Panc1 (cell line): ENCODE results near the gene WWTR1. TPM values are rescaled to one million over a fixed set of nuclear protein-coding genes. Genes with fewer than 3 reads are reported as not detected.

ENCODE experiments used
- ATAC-seq: fragments of 200-7000 bp; cut with Tn5 transposase; 2 replicates; pipeline ENCODE4 v1.9.1; 2020; ENCODE audit warnings: mild to moderate bottlenecking, moderate library complexity
- BruUV-seq: library from RNA; stranded (reverse); fragments of 400-500 nt; replicated peaks from 2 replicates; lab custom pipeline; 2021; lab: Mats Ljungman, UMichigan
- CTCF ChIA-PET: fragments of 300-600 bp; sonication (Branson Sonifier 250); formaldehyde crosslinking; loops from one replicate; lab custom pipeline; 2022; ENCODE audit warnings: antibody characterized with exemption; lab: Charles Lee
- POLR2A ChIA-PET: fragments of 300-600 bp; sonication (Branson Sonifier 250); formaldehyde crosslinking; loops from one replicate; lab custom pipeline; 2022; ENCODE audit warnings: antibody characterized with exemption; lab: Charles Lee
- DNase-seq: peaks from one replicate; pipeline ENCODE4 v3.0.0-alpha.2; 2010; ENCODE audit warnings: low read depth, low spot score
- H3K27ac ChIP-seq: 2 replicates; pipeline ENCODE4 v1.5.1; 2011; ENCODE audit warnings: mild to moderate bottlenecking, low read length, inconsistent platforms
- H3K27me3 ChIP-seq: fragments of 200-500 bp; sonication (Bioruptor generic); 2 replicates; pipeline ENCODE4 v1.6.0; 2014; ENCODE audit warnings: low read length, inconsistent platforms; ENCODE audit not compliant: control insufficient read depth, insufficient read depth
- H3K36me3 ChIP-seq: fragments of 200-500 bp; sonication (Bioruptor generic); 2 replicates; pipeline ENCODE4 v1.5.1; 2014; ENCODE audit warnings: inconsistent platforms, mild to moderate bottlenecking, low read length, moderate library complexity; ENCODE audit not compliant: control insufficient read depth, insufficient read depth
- H3K4me1 ChIP-seq: 2 replicates; pipeline ENCODE4 v1.5.1; 2011; ENCODE audit warnings: inconsistent platforms, mild to moderate bottlenecking, low read length, moderate library complexity; ENCODE audit not compliant: control insufficient read depth, insufficient read depth
- H3K4me3 ChIP-seq, 2 experiments: 2 replicates each; pipeline ENCODE4 v1.5.1; 2011 to 2012; ENCODE audit warnings: low read depth in 2 of 2, low read length in 2 of 2, mild to moderate bottlenecking in 2 of 2, inconsistent platforms in 1 of 2, moderate library complexity in 1 of 2
- H3K9me3 ChIP-seq: fragments of 200-500 bp; sonication (Bioruptor generic); 2 replicates; pipeline ENCODE4 v1.5.1; 2014; ENCODE audit warnings: low read depth, mild to moderate bottlenecking, inconsistent platforms, low read length, moderate library complexity; ENCODE audit not compliant: control insufficient read depth, insufficient read depth
- POLR2AphosphoS5 ChIP-seq: IDR thresholded peaks from 2 replicates; pipeline ENCODE4 v1.6.1; 2012; ENCODE audit warnings: mild to moderate bottlenecking, low read depth, low read length, moderate library complexity
- SIN3A ChIP-seq: IDR thresholded peaks from 2 replicates; pipeline ENCODE4 v1.6.1; 2012; ENCODE audit warnings: low read depth, mild to moderate bottlenecking, low read length, moderate library complexity, borderline replicate concordance; ENCODE audit not compliant: insufficient read depth
- TCF7L2 ChIP-seq: IDR thresholded peaks from 2 replicates; pipeline ENCODE4 v1.6.1; 2011; ENCODE audit warnings: mild to moderate bottlenecking, low read depth, low read length, inconsistent platforms
- in situ Hi-C: cut with HindIII; loops from 2 replicates; pipeline ENCODE4 v1.10.0; 2016; ENCODE audit warnings: low sequenced_read_pairs, low pct_unique_long_range_greater_than_20kb
- intact Hi-C: fragments of 100-400 bp; cut with micrococcal nuclease; formaldehyde crosslinking; loops from one replicate; pipeline ENCODE4 v1.10.0; 2022; ENCODE audit not compliant: unreplicated experiment
- total RNA-seq: library from RNA; stranded (reverse); gene quantifications from one replicate; pipeline ENCODE4 v1.2.1, GENCODE V29; 2021; ENCODE audit not compliant: unreplicated experiment
- TF ChIP-seq, protein P1 (sequence below): fragments of 450-650 bp; IDR thresholded peaks from 2 replicates; pipeline ENCODE4 v1.5.1; 2017; ENCODE audit warnings: mild to moderate bottlenecking
- TF ChIP-seq, protein P2 (sequence below), 2 experiments: IDR thresholded peaks; 2 replicates each; pipeline ENCODE4 v1.6.1; 2011 to 2012; ENCODE audit warnings: low read depth in 2 of 2, control low read depth in 1 of 2, low read length in 1 of 2, mild to moderate bottlenecking in 1 of 2, moderate library complexity in 1 of 2; ENCODE audit not compliant: insufficient read depth in 1 of 2

The WWTR1 gene
- total RNA-seq, 1 experiment from 2014 or later: 298 TPM

DNA sequence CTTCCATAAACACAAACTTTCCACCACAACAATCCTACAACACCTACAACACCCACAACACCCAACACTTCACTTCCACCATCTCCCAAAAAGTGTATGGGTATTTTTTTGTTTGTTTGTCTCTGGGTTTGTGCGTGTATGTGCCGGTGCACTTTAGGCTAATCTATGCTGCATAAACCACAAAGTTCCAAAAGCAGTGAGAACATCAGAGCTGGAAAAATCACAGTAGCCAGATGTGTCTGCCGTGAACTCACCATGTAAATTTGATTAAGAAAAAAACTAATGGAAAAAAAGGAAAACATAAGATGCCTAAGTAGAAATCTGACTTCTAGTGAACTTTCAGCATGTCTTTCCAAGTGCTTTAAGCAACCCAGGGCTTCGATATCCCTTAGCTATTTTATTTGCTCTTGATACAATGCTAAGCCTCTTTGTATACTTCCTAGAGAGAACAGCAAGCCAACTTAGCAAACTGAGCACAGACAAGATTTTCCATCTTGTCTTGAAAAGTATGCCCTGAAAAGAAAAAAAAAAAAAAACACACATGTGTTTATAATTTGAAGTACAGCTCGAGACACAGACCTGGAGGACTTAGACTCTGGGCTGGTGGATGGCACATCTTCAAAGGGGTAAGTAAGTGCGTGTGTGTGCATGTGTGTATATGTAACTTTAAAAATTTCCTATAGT lies 91.4 kb downstream of the WWTR1 start:
- POLR2A ChIA-PET: interaction anchor here (0.6 kb wide), 2 partner anchors 76 to 194 kb away, joined by 3 to 5 read pairs; no protein-coding TSS in a partner anchor
- CTCF ChIA-PET: interaction anchor here (0.6 kb wide), 1 partner anchor 24 kb away, joined by 3 read pairs; no protein-coding TSS in a partner anchor
- BruUV-seq: no TSS peak
- Histone ChIP-seq H3K4me1 (peaks cover 95% of the 10 kb centered on the region), H3K9me3 (no peaks in the 10 kb centered on the region), H3K36me3 (peaks cover 17% of the 10 kb centered on the region), H3K27me3 (no peaks in the 10 kb centered on the region), H3K27ac (peak overlapping the region; percentile 100), H3K4me3 (no peak overlapping the region)
- TF ChIP-seq SIN3A: no peak
- TF ChIP-seq TCF7L2: peak; percentile 43; the same call in 1 of the 2 replicates
- in situ Hi-C loops: no loop called here
- intact Hi-C loops: no loop called here
- no peak for ATAC-seq
- no peak for DNase-seq

DNA sequence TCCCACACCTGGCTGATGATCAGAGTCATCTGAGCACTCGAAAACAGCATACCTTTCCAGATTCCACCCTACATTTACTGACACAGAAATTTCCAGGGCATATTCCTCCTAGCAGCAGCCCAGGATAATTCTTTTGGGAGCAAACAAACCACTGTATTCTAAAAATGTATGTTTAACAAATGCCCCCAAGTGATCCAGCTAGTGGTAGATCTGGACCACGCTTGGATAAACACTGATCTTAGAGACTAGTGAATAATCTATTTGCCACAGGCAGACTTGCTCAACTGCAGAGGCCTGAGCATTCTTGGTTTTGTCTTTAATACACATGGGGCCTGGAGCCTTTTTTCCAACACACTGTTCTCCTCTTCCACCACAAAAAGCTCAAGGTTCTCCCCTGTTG lies 93.7 kb downstream of the WWTR1 start:
- peaks cover 8% of the 10 kb centered on the region; the same call in 1 of the 2 replicates for H3K36me3 ChIP-seq
- ChIA-PET CTCF (interaction anchor here (0.6 kb wide), 1 partner anchor 75 kb away, joined by 3 read pairs; no protein-coding TSS in a partner anchor), POLR2A (no interaction called here)
- intact Hi-C loops (no loop called here), in situ Hi-C loops (no loop called here)
- ATAC-seq: no peak
- no peaks in the 10 kb centered on the region for H3K9me3 ChIP-seq
- TF ChIP-seq, protein P1, sequence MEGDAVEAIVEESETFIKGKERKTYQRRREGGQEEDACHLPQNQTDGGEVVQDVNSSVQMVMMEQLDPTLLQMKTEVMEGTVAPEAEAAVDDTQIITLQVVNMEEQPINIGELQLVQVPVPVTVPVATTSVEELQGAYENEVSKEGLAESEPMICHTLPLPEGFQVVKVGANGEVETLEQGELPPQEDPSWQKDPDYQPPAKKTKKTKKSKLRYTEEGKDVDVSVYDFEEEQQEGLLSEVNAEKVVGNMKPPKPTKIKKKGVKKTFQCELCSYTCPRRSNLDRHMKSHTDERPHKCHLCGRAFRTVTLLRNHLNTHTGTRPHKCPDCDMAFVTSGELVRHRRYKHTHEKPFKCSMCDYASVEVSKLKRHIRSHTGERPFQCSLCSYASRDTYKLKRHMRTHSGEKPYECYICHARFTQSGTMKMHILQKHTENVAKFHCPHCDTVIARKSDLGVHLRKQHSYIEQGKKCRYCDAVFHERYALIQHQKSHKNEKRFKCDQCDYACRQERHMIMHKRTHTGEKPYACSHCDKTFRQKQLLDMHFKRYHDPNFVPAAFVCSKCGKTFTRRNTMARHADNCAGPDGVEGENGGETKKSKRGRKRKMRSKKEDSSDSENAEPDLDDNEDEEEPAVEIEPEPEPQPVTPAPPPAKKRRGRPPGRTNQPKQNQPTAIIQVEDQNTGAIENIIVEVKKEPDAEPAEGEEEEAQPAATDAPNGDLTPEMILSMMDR: no peak
- TF ChIP-seq, protein P2, sequence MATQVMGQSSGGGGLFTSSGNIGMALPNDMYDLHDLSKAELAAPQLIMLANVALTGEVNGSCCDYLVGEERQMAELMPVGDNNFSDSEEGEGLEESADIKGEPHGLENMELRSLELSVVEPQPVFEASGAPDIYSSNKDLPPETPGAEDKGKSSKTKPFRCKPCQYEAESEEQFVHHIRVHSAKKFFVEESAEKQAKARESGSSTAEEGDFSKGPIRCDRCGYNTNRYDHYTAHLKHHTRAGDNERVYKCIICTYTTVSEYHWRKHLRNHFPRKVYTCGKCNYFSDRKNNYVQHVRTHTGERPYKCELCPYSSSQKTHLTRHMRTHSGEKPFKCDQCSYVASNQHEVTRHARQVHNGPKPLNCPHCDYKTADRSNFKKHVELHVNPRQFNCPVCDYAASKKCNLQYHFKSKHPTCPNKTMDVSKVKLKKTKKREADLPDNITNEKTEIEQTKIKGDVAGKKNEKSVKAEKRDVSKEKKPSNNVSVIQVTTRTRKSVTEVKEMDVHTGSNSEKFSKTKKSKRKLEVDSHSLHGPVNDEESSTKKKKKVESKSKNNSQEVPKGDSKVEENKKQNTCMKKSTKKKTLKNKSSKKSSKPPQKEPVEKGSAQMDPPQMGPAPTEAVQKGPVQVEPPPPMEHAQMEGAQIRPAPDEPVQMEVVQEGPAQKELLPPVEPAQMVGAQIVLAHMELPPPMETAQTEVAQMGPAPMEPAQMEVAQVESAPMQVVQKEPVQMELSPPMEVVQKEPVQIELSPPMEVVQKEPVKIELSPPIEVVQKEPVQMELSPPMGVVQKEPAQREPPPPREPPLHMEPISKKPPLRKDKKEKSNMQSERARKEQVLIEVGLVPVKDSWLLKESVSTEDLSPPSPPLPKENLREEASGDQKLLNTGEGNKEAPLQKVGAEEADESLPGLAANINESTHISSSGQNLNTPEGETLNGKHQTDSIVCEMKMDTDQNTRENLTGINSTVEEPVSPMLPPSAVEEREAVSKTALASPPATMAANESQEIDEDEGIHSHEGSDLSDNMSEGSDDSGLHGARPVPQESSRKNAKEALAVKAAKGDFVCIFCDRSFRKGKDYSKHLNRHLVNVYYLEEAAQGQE (IDR thresholded peaks at IDR 0.05; ENCODE audit: insufficient read depth in 1 of 2, low read depth in 2 of 2, low read length in 1 of 2): no peak
- peaks cover 95% of the 10 kb centered on the region for H3K4me1 ChIP-seq
- H3K4me3 ChIP-seq: no peak overlapping the region
- no peak for DNase-seq
- no TSS peak for BruUV-seq
- H3K27me3 ChIP-seq: no peaks in the 10 kb centered on the region
- peak overlapping the region; percentile 100 for H3K27ac ChIP-seq

DNA sequence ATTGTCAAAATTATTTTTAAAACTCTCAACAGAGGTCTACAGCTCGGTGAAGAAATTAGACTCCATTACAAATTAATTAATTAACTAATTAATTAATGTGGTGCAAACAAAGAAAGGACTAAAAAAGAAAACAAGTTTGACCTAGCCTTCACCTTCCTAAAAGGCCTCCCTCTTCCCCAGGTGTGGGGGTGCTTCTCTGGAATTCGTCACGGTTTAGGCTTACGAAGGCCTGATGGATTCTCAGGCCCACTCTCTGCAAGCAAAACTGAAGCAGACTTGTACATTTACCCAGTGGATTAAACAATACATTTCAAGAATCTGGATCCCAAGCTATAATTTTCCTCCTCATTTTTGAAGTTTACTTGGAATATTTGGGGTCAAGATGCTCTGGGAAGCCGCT lies 94.7 kb downstream of the WWTR1 start:
- no peak for DNase-seq
- no peaks in the 10 kb centered on the region for H3K27me3 ChIP-seq
- CTCF ChIA-PET: no interaction called here
- no TSS peak for BruUV-seq
- peaks cover 97% of the 10 kb centered on the region for H3K4me1 ChIP-seq
- POLR2A ChIA-PET: no interaction called here
- H3K36me3 ChIP-seq: peaks cover 8% of the 10 kb centered on the region; the same call in 1 of the 2 replicates
- ATAC-seq: no peak
- in situ Hi-C loops: no loop called here
- intact Hi-C loops: no loop called here
- no peak overlapping the region for H3K4me3 ChIP-seq
- TF ChIP-seq, protein P2 (IDR thresholded peaks at IDR 0.05; ENCODE audit: insufficient read depth in 1 of 2, low read depth in 2 of 2, low read length in 1 of 2): no peak
- no peak for TF ChIP-seq TCF7L2
- TF ChIP-seq, protein P1: no peak
- TF ChIP-seq POLR2AphosphoS5: no peak
- TF ChIP-seq SIN3A: no peak
- peak overlapping the region; percentile 100 for H3K27ac ChIP-seq
- no peaks in the 10 kb centered on the region for H3K9me3 ChIP-seq
